Stimulated activated CD4-positive, alpha-beta T cell treated with anti-CD3 and anti-CD28 coated beads, Interleukin-12 subunit alpha, Interleukin-12 subunit beta, amount 100 ng/mL, for 48 hours (primary cell): ENCODE results near the gene SIRT2.
"Not testable (repeated sequence)": the region's sequence is repeated elsewhere in the genome, so short reads cannot be mapped to it uniquely, and the experiment has no call there.

Source experiments
- DNase-seq, 3 donors: peaks; one replicate each; pipeline ENCODE4 v3.0.0-alpha.2; 2020; ENCODE audit warnings: low read depth in 2 of 3, low spot score in 1 of 3

The SIRT2 gene

DNA sequence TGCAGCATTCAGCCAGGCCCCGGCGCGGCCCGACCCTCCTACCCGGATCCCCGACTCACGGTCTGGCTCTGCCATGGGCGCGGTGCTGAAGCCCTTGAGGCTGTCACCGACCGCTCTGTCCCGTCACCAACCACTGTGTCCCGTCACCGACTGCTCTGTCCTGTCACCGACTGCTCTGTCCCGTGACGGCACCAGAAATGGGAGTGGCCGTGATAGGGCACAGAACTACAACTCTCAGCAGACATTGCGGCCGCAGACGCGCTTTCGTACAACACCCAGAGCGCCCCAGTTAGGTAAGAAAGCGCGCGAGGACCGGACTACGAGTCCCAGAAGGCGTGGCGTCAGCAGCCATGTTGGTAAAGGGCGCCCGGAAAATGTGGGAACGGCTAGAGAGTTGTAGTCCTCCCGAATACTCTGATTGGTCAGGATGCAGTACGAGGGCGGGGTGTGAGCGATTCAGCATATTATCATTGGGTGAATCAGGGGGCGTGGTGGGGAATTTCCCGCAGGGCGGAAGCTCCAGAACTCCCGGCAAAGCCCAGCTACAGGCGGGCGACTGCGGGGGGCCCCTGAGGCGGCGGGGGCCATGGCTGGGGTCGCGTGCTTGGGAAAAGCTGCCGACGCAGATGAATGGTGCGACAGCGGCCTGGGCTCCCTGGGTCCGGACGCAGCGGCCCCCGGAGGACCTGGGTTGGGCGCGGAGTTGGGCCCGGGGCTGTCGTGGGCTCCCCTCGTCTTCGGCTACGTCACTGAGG, at the start of gene SIRT2, which contains the start of gene NFKBIB:
Gene SIRT2, minus strand, starts transcription at position 172 of the 755 bp plus-strand sequence. Its CDS starts 97 bp downstream, at position 75.
Gene NFKBIB, plus strand, starts transcription at position 523 of the 755 bp plus-strand sequence. Its CDS starts 64 bp downstream, at position 587.
- peak; percentile 97 to 99 (median 99) for DNase-seq

DNA sequence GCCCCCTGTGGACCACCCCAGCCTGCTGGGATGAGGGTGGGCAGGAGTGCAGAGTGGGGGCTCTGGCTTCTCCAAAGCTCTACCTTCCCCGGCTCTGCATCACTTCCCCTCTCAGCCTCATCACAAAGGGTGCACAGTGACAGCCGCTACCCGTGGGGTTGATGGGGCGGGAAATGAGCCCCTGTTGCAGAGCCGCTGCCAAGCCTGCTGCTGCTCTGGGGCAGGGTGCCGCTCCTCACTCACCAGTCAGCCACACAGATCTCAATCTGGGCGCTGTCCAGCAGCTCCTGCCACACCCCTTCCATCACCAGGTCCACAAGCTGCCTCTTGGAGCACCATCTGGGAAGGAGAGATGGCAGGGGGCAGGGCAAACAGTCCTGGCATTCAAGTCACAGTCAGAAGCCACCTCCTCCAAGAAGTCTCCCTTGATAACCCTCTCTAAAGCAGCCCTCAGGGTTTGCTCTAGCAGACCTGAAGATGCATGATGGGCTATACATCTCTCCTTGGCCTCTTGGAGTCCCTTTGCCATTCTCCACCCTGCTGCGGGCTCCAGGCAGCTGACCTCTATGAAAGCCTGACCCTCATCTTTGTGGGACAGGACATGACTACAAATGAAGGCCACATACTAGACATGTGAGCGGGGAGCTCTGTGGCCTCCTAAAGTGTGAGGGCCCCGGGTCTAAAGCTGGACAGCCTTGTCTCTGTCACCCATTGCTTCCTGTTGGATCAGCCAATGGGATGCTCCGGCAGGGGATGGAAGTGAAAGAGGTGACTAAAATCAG, 47.0 kb upstream of the SIRT2 start:
- no peak for DNase-seq

DNA sequence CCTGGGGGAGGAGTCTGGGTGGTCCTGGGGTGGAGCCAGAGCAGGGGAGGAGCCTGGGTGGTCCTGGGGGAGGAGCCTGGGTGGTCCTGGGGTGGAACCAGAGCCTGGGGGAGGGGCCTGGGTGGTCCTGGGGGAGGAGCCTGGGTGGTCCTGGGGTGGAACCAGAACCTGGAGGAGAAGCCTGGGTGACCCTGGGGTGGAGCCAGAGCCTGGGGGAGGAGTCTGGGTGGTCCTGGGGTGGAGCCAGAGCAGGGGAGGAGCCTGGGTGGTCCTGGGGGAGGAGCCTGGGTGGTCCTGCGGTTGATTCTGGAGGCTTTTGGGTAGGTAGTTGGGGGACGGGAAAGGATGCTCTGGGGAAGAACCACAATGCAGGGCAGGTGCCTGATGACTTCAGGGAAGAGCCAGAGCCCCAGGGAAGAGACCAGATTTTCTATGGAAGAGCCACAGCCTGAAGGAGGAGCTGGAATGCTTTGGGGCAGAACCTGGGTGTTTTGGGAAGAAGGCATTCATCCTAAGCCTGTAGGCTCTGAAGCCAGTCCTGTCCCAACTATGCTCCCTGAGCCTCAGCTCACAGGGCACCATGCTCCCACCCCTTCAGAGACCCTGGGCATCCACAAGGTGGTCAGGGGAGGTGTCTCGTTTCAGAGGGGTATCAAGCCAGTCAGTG, 46.3 kb upstream of the SIRT2 start:
- no peak for DNase-seq

DNA sequence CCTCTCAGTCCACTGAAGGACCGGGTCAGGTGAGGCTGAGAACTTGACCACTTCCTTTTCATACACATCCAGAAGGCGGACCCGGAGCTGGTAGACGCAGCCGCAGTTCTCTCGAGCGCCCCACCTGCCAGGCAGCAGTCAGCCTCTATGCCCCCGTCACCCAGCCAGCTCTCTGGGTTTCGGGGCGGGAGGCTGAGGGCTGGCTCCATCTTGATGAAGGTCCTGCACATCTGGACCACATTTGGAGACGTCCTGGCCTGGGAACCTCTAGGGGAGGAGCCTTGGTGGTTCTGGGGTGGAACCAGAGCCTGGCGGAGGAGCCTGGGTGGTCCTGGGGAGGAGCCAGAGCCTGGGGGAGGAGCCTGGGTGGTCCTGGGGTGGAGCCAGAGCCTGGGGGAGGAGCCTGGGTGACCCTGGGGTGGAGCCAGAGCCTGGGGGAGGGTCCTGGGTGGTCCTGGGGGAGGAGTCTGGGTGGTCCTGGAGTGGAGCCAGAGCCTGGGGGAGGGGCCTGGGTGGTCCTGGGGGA, 45.6 kb upstream of the SIRT2 start:
- DNase-seq: no peak

DNA sequence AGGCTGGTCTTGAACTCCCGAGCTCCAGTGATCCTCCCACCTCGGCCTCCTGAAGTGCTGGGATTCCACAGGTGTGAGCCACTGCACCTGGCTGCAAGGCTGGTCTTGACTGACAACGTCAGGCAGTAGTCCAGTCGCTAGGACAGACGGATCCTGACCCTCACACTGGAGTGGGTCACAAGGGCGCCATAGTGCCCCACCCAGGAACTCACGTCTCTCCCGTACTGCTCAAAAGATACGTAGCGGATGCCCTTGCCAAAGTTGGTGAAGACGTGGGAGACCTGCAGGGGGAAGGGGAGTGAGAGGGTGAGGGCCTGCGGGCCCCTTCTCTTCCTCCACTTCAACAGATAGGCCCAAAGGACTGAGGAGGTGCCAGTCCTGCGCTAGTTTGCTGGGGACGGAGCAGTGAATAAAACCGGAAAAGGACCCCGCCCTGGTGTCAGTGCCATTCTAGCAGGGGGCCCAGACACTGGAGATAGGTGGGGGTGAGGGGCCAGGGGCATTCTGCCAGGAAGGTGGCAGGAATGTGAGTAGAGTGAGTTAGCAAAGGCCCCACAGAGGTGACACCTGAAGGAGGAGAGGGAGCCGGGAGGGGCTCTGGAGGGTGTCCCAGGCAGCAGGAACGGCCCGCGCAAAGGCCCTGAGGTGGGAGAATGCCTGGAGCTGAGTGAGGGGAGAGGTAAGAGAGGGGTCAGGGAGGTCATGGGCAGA, 43.2 kb upstream of the SIRT2 start:
- DNase-seq: no peak

DNA sequence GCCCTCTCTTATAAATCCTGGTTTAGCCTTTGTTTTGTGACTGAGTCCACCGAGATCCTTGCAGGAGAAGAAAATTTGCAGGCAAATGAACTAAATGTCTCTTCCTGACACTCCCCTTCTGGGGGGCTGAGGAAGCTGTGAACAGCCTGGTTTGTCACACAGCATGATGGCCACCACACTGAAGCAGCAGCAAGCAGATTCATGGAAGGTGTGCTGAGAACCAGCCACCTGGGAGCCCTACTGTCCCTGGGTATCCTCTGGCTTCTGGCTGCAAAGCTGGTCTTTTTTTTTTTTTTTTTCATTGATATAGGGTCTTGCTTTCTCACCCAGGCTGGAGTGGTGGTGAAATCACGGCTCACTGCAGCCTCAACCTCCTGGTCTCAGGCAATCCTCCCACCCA, 42.6 kb upstream of the SIRT2 start:
- no peak for DNase-seq

DNA sequence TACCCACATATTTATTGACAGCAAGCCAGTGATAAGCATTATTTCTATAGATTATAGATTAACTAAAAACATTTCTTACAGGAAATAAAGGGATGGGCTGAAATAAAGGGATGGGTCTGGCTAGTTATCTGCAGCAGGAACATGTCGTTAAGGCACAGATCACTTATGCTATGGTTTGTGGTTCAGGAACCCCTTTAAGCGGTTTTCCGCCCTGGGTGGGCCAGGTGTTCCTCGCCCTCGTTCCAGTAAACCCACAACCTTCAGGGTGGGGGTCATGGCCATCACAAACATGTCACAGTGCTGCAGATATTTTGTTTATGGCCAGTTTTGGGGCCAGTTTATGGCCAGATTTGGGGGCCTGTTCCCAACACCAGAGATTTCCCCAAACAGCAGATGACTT, 42.0 kb upstream of the SIRT2 start:
- not testable (repeated sequence) for DNase-seq

DNA sequence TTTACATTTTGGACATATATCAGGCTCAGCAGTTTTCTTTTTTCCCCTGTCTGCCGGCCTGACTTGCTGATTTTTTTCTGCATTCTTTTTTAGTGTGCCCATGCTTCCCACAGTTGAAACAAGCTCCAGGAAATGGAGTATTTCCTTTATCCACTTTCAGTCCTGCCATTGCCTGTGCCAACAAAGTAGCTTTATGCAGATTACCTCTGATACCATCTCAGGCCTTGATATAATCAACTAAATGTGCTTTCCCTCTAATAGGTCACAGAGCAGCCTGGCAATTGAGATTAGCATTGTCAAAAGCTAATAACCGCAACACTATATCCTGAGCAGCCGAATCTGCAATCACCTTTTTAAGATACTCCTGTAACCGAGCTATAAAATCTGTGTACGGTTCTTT, 40.5 kb upstream of the SIRT2 start:
- no peak for DNase-seq

DNA sequence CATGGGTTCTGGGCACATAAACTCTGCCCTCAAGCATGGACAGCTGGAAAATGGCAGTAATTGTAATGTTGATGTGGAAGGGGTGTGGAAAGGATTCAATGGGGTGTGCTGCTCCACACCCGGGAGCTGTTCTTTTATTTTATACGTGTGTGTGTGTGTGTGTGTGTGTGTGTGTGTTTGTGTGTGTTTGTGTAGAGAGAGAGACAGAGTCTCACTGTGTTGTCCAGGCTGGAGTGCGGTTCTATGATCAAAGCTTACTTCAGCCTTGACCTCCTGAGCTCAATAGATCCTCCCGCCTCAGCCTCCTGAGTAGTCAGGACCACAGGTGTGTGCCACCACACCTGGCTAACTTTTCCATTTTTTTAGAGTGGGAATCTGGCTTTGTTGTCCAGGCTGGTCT, 34.1 kb upstream of the SIRT2 start:
- no peak for DNase-seq

DNA sequence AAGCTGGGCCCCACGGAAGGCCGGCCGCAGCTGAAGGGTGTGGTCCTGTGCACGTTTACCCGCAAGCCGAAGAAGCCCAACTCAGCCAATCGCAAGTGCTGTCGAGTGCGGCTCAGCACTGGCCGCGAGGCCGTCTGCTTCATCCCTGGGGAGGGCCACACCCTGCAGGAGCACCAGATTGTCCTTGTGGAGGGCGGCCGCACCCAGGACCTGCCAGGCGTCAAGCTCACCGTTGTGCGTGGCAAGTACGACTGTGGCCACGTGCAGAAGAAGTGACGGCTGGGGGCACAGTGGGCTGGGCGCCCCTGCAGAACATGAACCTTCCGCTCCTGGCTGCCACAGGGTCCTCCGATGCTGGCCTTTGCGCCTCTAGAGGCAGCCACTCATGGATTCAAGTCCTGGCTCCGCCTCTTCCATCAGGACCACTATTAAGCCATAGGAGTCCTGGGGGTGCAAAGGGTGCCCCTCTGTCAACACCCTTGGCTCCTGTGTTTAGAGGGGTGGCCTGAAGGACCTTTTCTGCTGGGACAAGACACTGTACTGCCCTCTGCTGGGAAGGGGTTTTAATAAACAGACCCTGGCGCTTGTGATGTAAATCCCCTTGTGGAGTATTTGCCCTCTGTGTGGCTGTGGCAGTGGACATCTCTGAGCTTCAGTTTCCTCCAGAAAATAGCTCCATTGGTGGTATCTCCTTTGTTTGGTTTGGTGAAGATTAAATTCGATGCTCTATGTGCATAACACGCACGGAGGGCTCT, 33.2 kb upstream of the SIRT2 start:
- peak in 1 of 3 donors; percentile 48 for DNase-seq

DNA sequence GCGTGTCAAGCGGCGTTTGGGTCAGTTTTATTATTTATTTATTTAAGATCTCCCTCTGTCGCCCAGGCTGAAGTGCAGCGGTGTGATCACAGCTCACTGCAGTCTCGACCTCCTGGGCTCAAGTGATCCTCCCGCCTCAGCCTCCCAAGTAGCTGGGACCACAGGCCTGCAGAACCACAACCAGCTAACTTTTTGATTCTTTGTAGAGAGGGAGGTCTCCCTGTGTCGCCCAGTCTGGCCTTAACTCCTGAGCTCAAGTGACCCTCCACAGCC, 32.0 kb upstream of the SIRT2 start:
- no peak for DNase-seq

DNA sequence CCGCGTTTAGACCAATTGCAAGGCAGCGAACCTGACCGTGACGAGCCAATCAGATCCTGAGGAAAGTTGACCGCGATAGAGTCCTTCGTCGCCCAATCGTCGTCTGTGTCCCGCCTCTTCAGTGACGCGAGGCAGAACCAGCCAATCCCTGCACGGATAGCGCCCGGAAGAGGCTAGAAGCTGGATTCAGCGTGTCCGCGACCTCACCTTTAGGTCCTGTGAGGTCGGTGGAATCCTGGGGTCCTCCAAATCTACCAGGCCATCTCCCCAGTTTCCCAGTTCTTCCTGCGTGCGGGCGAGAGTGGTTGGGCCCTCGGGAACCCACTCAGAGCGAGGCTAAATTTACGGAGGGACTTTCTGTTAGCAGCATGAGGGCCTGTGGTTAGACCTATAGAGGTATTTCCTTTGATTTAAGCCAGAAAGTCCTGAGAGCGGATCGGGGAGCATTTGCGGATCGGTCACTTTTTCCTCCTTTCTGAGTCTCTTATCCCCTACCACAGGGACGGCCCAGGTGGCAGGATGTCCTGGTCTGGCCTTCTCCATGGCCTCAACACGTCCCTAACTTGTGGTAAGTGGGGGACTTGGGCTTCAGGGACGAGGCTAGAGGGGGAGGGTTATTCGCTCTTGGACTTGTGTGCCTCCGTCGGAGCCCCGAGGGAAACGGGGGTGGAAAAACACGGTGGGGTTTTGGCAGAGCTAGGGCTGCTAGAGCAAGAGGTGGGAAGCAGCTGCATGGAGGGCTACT, 31.5 kb upstream of the SIRT2 start, which contains the start of gene MRPS12:
Gene MRPS12, plus strand, starts transcription at position 169 of the 745 bp plus-strand sequence. Its CDS starts 351 bp downstream, at position 520.
- DNase-seq: peak; percentile 96 to 97 (median 97)

DNA sequence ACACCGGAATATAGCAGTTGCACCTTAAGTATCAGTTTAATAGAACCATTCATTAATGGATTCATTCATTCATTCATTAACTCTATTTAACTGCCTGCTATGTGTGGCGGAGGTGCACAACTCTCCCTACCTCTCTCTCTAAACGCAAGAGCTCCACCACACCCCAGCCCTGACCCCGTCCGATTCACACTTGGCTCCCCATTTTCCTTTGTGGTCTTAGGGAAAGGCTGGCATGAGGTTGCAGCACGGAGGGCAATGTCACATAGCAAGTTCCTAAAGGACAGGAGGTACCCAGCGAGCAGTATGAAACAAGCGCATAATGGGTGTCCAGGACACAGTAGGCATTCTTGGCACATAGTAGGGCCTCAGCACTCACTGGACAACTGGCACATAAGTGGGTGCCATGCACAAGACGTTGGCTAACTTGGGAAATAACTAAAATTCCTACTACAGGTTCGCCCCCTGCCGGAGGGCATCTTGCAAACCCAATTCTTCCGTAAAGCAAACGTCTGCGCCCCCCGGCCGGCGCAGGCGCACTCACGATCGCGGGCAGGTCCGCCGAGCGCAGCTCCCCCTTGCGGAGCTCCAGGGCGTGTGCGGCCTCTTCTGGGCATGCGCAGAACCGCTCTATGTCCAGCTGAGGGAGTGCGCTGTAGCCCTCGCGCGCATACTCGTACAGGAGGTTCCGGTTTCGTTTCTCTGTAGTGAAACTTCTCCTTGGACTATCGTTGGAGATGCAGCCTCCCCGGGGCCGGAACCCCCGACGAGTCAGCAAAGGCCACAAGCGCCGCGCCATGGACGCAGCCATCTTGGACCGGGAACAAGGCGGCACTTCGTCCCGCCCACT, 30.7 kb upstream of the SIRT2 start, which contains the start of gene SARS2:
Gene SARS2, minus strand, starts transcription at position 835 of the 847 bp plus-strand sequence. Its CDS starts 27 bp downstream, at position 808.
- peak in 2 of 3 donors; percentile 83 to 85 for DNase-seq

DNA sequence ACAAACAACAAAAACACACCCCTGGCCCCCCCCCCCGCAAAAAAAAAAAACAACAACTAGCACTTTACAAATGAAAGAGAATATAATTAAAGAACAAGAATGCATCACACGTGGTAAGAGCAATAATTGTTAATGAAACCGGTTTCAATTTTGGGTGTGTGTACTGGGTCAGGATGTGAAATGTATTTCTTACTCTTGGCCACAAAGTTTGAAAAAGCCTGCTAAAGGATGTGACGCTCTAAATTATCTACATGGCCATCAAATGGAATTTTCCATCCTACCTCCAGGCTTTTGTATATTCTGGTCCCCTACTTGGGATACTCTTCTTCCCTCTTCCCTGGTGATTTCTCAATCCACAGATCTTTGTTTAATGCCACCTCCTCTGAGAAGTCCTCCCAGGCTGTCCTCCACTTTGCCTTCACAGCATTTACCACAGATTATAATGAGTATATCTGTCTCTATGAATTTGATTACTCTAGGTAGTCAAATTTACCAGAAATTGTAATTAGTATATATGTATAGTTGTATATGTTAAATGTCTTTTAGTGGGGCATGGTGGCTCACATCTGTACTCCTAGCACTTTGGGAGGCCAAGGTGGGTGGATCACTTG, 29.1 kb upstream of the SIRT2 start:
- no peak for DNase-seq

DNA sequence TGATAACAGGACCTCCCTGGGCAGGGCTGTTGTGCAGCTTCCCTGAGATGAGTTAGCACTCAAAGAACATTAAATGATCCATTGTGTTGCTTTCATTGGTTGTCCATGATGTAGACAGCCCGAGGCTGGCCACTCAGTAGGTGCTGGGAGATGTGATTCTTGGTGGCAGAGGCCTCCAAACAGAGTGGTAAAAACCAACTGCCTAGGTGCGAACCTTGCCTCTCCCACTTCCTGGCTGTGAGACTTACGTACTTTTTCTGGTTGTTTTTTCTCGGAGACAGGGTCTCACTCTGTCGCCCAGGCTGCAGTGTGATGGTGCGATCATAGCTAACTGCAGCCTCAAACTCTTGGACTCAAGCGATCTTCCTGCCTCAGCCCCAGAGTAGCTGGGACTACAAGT, 25.0 kb upstream of the SIRT2 start:
- DNase-seq: no peak

DNA sequence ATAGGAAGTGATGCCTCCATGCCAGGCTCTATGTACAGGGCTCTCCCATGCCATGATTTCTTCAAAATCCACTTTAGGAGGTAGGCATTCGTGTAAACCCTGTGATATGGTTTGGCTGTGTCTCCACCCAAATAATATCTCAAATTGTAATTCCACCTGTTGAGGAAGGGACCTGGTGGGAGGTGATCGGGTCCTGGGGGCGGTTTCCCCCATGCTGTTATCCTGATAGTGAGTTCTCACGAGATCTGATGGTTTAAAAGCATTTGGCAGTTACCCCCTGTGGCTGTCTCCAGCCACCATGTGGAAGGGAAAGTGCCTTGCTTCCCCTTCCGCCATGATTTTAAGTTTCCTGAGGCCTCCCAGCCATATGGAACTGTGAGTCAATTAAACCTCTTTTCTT, 23.1 kb upstream of the SIRT2 start:
- no peak for DNase-seq

DNA sequence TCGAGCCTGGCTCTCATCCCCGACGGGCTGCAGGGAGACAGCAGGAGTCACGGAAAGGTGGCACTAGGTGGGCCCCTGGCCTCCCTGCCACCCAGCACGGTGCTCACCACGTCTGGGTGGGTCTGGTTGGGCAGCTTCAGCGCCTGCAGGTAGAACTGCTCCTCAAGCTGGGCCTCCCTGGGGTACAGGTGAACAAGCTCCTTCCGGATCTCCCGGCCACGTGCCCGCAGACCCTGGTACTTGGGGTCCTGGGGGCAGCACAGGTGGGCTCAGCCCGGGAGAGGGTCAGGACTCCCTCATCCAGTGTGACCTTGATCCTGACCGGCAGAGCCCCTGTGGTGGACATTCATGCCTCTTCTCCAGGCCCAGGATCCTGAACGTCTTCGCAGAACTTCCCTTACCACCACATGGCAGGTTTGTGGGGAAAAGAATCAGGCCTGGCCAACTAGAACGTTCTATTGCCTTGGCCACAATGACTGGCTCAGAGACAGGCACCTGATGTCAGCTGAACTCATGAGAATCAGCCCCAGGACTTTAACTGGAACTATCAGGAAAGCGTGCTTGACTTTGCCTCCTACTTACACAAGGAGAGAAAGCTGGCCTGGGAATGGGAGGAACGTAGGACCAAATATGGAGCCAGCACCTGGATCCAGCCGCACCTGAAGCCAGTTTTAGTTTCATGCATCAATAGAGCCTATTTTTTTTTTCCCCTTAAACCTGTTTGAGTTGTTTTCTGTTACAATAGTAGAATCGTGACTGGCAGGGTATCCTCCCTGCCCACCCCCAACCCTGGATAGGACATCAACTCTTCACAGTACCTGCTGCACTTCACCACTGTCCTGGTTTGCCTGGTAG, 22.2 kb upstream of the SIRT2 start:
- DNase-seq: no peak
